K562 (cell line): ENCODE results near the gene CBFA2T3. TPM values are rescaled to one million over a fixed set of nuclear protein-coding genes. Genes with fewer than 3 reads are reported as not detected.

ENCODE experiments used
- ARID2 ChIP-seq: fragments of 450-650 bp; IDR thresholded peaks from 2 replicates; pipeline ENCODE4 v1.6.1; 2017; ENCODE audit warnings: antibody characterized with exemption, mild to moderate bottlenecking
- BMI1 ChIP-seq: fragments of 150-350 bp; IDR thresholded peaks from 2 replicates; pipeline ENCODE4 v1.6.1; 2014; ENCODE audit warnings: low read length
- BRF1 ChIP-seq: IDR thresholded peaks from 3 replicates; pipeline ENCODE4 v1.6.1; 2011; ENCODE audit warnings: borderline replicate concordance, mild to moderate bottlenecking; ENCODE audit not compliant: insufficient read length; ENCODE audit errors: extremely low read depth
- CEBPB ChIP-seq: fragments of 450-650 bp; IDR thresholded peaks from 2 replicates; pipeline ENCODE4 v1.6.1; 2016; ENCODE audit warnings: missing genetic modification characterization, missing compliant biosample characterization
- CEBPG ChIP-seq, 3 experiments: fragments of 200-800 bp in 1 of 3; sonication (Bioruptor generic) in 1 of 3; sonication (generic) in 1 of 3; formaldehyde crosslinking in 1 of 3; IDR thresholded peaks in 2 of 3; conservative IDR thresholded peaks in 1 of 3; 2 replicates each; pipeline versions ENCODE4 v1.6.1 to v1.8.0; 2016 to 2022; ENCODE audit warnings: missing compliant biosample characterization in 2 of 3, missing genetic modification characterization in 2 of 3, mild to moderate bottlenecking in 1 of 3, missing genetic modification reagents in 1 of 3
- FOXA3 ChIP-seq, 2 experiments: fragments of 450-650 bp in 1 of 2; sonication (generic) in 1 of 2; formaldehyde crosslinking; IDR thresholded peaks in 1 of 2; conservative IDR thresholded peaks in 1 of 2; 2 replicates each; pipeline versions ENCODE4 v1.4.0 to v1.8.0; 2020 to 2022; ENCODE audit warnings: mild to moderate bottlenecking in 2 of 2, missing genetic modification reagents in 1 of 2
- HDAC2 ChIP-seq: fragments of 450-650 bp; IDR thresholded peaks from 2 replicates; pipeline ENCODE4 v1.6.1; 2016; ENCODE audit warnings: mild to moderate bottlenecking
- JUND ChIP-seq, 2 experiments: IDR thresholded peaks; 2 replicates in 1 of 2; 3 replicates in 1 of 2; pipeline ENCODE4 v1.6.1; 2011; ENCODE audit warnings: borderline replicate concordance in 2 of 2, low read depth in 2 of 2, low read length in 2 of 2, improper control_type of control experiment in 1 of 2, missing biosample characterization in 1 of 2, missing genetic modification characterization in 1 of 2, missing genetic modification reagents in 1 of 2
- NELFE ChIP-seq: IDR thresholded peaks from 2 replicates; pipeline ENCODE4 v1.6.1; 2011; ENCODE audit warnings: mild to moderate bottlenecking; ENCODE audit not compliant: insufficient read depth, insufficient read length
- NR2F6 ChIP-seq: fragments of 450-650 bp; formaldehyde crosslinking; IDR thresholded peaks from 2 replicates; pipeline ENCODE4 v1.4.0; 2020; ENCODE audit warnings: mild to moderate bottlenecking
- PHTF2 ChIP-seq: fragments of 250-450 bp; sonication (Bioruptor Pico); IDR thresholded peaks from 2 replicates; pipeline ENCODE4 v1.5.0; 2021; ENCODE audit warnings: mild to moderate bottlenecking
- POLR2AphosphoS5 ChIP-seq: IDR thresholded peaks from 2 replicates; pipeline ENCODE4 v1.6.1; 2011; ENCODE audit warnings: mild to moderate bottlenecking, low read depth, low read length, moderate library complexity; ENCODE audit not compliant: control insufficient read depth, insufficient read depth
- POLR3A ChIP-seq: IDR thresholded peaks from 2 replicates; pipeline ENCODE4 v1.6.1; 2011; ENCODE audit warnings: borderline replicate concordance, mild to moderate bottlenecking, moderate library complexity; ENCODE audit not compliant: insufficient read length, insufficient read depth; ENCODE audit errors: extremely low read depth
- RFX5 ChIP-seq: IDR thresholded peaks from 2 replicates; pipeline ENCODE4 v1.6.1; 2011; ENCODE audit warnings: low read depth, mild to moderate bottlenecking, improper control_type of control experiment, low read length
- SIRT6 ChIP-seq: IDR thresholded peaks from one replicate; pipeline ENCODE4 v1.6.1; 2012; ENCODE audit warnings: low read depth, mild to moderate bottlenecking, control low read depth, inconsistent platforms, low read length, moderate library complexity
- SRSF3 ChIP-seq: fragments of 200-400 bp; formaldehyde crosslinking; IDR thresholded peaks from 2 replicates; pipeline ENCODE4 v1.6.1; 2016; ENCODE audit warnings: mild to moderate bottlenecking, low read length, moderate library complexity; ENCODE audit not compliant: insufficient read depth
- ZNF507 ChIP-seq: conservative IDR thresholded peaks from 2 replicates; pipeline ENCODE4 v1.6.1; 2017; ENCODE audit warnings: missing genetic modification characterization, missing compliant biosample characterization
- ZNF583 ChIP-seq: fragments of 250-450 bp; sonication (Bioruptor Pico); IDR thresholded peaks from 2 replicates; pipeline ENCODE4 v1.4.0; 2020
- polyA plus RNA-seq, 8 experiments: library from polyadenylated mRNA; depleted of rRNA in 4 of 8; stranded (reverse) in 5 of 8; unstranded in 3 of 8; fragments of >200 nt; fragmentation: Nextera tagmentation in 2 of 8; fragmentation: Illumina TruSeq in 1 of 8; extraction: Ambion mirVana in 2 of 8; extraction: Trizol in 1 of 8; gene quantifications; 2 replicates each; pipeline versions ENCODE4 v1.2.1 to v1.2.3, GENCODE V29; 2011 to 2014; ENCODE audit warnings: inconsistent platforms in 1 of 8, missing spikeins in 1 of 8
- total RNA-seq, 7 experiments: library from RNA; depleted of rRNA in 6 of 7; stranded (reverse); fragments of >200 nt in 6 of 7; fragmentation: Illumina TruSeq in 2 of 7; extraction: Trizol in 2 of 7; gene quantifications; 2 replicates each; pipeline versions ENCODE4 v1.2.1 to v1.2.3, GENCODE V29; 2011 to 2021; ENCODE audit warnings: low replicate concordance in 1 of 7
- TF ChIP-seq, protein P1 (sequence below): fragments of 250-450 bp; sonication (Bioruptor Pico); IDR thresholded peaks from 2 replicates; pipeline ENCODE4 v1.5.0; 2020; ENCODE audit warnings: mild to moderate bottlenecking
- TF ChIP-seq, protein P2 (sequence below): fragments of 450-650 bp; formaldehyde crosslinking; IDR thresholded peaks from 2 replicates; pipeline ENCODE4 v1.4.0; 2022; ENCODE audit warnings: missing genetic modification characterization
- TF ChIP-seq, protein P3 (sequence below): fragments of 450-650 bp; IDR thresholded peaks from 2 replicates; pipeline ENCODE4 v1.6.1; 2018; ENCODE audit not compliant: partially characterized antibody

CBFA2T3 gene
- total and polyA plus RNA-seq, 9 of the 15 experiments (the other 6 are each of a cell fraction or from before 2014, with no cell fraction given) = 2.3 to 145 (median 6.7) TPM

GRCh38 chr16:89004209-89004831 lies 27.3 kb upstream of the CBFA2T3 start (continued):
- TF ChIP-seq NELFE = no peak
- no peak for TF ChIP-seq BRF1
- peak; percentile 95 for TF ChIP-seq ZNF583 (CRISPR knock-in tag)
- TF ChIP-seq, protein P1, sequence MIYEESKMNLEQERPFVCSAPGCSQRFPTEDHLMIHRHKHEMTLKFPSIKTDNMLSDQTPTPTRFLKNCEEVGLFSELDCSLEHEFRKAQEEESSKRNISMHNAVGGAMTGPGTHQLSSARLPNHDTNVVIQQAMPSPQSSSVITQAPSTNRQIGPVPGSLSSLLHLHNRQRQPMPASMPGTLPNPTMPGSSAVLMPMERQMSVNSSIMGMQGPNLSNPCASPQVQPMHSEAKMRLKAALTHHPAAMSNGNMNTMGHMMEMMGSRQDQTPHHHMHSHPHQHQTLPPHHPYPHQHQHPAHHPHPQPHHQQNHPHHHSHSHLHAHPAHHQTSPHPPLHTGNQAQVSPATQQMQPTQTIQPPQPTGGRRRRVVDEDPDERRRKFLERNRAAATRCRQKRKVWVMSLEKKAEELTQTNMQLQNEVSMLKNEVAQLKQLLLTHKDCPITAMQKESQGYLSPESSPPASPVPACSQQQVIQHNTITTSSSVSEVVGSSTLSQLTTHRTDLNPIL (CRISPR knock-in tag) = no peak; the same call in 1 of the 2 replicates
- no peak for TF ChIP-seq SIRT6
- 0 out of 2 replicates have a peak, but pooled peaks have one; percentile 33 for TF ChIP-seq CEBPB
- TF ChIP-seq FOXA3 (CRISPR knock-in tag; conservative IDR thresholded peaks at IDR 0.05 in 1 of 2, IDR thresholded peaks at IDR 0.05 in 1 of 2) = peak; percentile 68 to 70; a peak in 3 of 4 replicates
- TF ChIP-seq ZNF507 = no peak
- no peak for TF ChIP-seq BMI1
- TF ChIP-seq, protein P2, sequence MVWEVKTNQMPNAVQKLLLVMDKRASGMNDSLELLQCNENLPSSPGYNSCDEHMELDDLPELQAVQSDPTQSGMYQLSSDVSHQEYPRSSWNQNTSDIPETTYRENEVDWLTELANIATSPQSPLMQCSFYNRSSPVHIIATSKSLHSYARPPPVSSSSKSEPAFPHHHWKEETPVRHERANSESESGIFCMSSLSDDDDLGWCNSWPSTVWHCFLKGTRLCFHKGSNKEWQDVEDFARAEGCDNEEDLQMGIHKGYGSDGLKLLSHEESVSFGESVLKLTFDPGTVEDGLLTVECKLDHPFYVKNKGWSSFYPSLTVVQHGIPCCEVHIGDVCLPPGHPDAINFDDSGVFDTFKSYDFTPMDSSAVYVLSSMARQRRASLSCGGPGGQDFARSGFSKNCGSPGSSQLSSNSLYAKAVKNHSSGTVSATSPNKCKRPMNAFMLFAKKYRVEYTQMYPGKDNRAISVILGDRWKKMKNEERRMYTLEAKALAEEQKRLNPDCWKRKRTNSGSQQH (CRISPR knock-in tag) = peak; percentile 79
- no peak for TF ChIP-seq NR2F6 (CRISPR knock-in tag)
- TF ChIP-seq SRSF3 = no peak
- TF ChIP-seq ARID2 = 0 out of 2 replicates have a peak, but pooled peaks have one; percentile 9
- no peak for TF ChIP-seq POLR3A
- TF ChIP-seq, protein P3, sequence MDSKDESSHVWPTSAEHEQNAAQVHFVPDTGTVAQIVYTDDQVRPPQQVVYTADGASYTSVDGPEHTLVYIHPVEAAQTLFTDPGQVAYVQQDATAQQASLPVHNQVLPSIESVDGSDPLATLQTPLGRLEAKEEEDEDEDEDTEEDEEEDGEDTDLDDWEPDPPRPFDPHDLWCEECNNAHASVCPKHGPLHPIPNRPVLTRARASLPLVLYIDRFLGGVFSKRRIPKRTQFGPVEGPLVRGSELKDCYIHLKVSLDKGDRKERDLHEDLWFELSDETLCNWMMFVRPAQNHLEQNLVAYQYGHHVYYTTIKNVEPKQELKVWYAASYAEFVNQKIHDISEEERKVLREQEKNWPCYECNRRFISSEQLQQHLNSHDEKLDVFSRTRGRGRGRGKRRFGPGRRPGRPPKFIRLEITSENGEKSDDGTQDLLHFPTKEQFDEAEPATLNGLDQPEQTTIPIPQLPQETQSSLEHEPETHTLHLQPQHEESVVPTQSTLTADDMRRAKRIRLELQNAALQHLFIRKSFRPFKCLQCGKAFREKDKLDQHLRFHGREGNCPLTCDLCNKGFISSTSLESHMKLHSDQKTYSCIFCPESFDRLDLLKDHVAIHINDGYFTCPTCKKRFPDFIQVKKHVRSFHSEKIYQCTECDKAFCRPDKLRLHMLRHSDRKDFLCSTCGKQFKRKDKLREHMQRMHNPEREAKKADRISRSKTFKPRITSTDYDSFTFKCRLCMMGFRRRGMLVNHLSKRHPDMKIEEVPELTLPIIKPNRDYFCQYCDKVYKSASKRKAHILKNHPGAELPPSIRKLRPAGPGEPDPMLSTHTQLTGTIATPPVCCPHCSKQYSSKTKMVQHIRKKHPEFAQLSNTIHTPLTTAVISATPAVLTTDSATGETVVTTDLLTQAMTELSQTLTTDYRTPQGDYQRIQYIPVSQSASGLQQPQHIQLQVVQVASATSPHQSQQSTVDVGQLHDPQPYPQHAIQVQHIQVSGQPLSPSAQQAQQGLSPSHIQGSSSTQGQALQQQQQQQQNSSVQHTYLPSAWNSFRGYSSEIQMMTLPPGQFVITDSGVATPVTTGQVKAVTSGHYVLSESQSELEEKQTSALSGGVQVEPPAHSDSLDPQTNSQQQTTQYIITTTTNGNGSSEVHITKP = peak; percentile 91
- peak; percentile 99 for TF ChIP-seq POLR2AphosphoS5
- no peak for TF ChIP-seq CEBPG (CRISPR knock-in tag; IDR thresholded peaks at IDR 0.05)
- TF ChIP-seq CEBPG (tag; conservative IDR thresholded peaks at IDR 0.05 in 1 of 2, IDR thresholded peaks at IDR 0.05 in 1 of 2) = no peak
- TF ChIP-seq PHTF2 = peak; percentile 82; the same call in 1 of the 2 replicates
- TF ChIP-seq RFX5 = peak; percentile 65; the same call in 1 of the 2 replicates
- peak; percentile 97 for TF ChIP-seq HDAC2
- peak; percentile 85 for TF ChIP-seq JUND (IDR thresholded peaks at IDR 0.05; ENCODE audit: borderline replicate concordance, low read depth, low read length)
- TF ChIP-seq JUND (tag; IDR thresholded peaks at IDR 0.05; ENCODE audit: borderline replicate concordance, low read depth, low read length) = peak; percentile 49; the same call in 1 of the 3 replicates
